ENCODE measurements around the gene APCDD1L.

The APCDD1L gene

DNA sequence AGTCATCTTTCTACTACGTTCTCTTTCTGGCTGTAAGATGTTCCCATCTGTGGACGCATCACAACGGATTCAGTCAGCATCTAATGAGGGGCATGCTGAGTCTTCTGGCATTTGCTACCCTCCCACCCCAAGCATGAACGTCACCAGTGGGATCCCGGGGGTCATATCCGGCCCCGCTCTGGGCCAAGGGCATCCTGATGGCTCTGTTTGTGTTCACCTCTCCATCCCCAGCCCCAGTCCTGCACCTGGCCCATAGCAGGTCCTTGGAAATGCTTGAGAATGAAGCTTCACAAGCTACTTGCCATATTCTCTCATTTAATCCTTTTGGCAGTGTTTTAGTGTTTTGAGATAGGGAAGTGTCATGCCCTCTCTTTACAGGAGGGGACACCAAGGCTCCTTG lies 14.9 kb downstream of the APCDD1L start:
- Histone ChIP-seq H3K9me2 (replicated peaks; ENCODE audit: insufficient read depth, low read length) (no peaks in the 10 kb centered on the region), H3K79me2 (ENCODE audit: insufficient read depth, low read length) (no peaks in the 10 kb centered on the region), H2AFZ (ENCODE audit: low read depth, low read length, severe bottlenecking) (no peak overlapping the region), H3K27ac (ENCODE audit: low read depth, low read length) (no peak overlapping the region), H3K36me3 (ENCODE audit: low read length) (no peaks in the 10 kb centered on the region), H4K20me1 (ENCODE audit: low read depth, low read length) (no peaks in the 10 kb centered on the region), H3K27me3 (ENCODE audit: low read length) (no peaks in the 10 kb centered on the region), H3F3A (ENCODE audit: insufficient read depth) (no peaks in the 10 kb centered on the region), H3K4me3 (ENCODE audit: insufficient read depth, low read length, poor library complexity, severe bottlenecking) (no peak overlapping the region), H3K9ac (ENCODE audit: low read length) (no peak overlapping the region), H3K9me3 (ENCODE audit: insufficient read depth, low read length) (peaks cover 12% of the 10 kb centered on the region), H3K4me2 (ENCODE audit: low read depth, low read length, poor library complexity, severe bottlenecking) (no peak overlapping the region)
- TF ChIP-seq, protein P1, sequence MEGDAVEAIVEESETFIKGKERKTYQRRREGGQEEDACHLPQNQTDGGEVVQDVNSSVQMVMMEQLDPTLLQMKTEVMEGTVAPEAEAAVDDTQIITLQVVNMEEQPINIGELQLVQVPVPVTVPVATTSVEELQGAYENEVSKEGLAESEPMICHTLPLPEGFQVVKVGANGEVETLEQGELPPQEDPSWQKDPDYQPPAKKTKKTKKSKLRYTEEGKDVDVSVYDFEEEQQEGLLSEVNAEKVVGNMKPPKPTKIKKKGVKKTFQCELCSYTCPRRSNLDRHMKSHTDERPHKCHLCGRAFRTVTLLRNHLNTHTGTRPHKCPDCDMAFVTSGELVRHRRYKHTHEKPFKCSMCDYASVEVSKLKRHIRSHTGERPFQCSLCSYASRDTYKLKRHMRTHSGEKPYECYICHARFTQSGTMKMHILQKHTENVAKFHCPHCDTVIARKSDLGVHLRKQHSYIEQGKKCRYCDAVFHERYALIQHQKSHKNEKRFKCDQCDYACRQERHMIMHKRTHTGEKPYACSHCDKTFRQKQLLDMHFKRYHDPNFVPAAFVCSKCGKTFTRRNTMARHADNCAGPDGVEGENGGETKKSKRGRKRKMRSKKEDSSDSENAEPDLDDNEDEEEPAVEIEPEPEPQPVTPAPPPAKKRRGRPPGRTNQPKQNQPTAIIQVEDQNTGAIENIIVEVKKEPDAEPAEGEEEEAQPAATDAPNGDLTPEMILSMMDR (IDR thresholded peaks at IDR 0.05; ENCODE audit: insufficient read depth, low read length, poor library complexity, severe bottlenecking): no peak
- no peak for TF ChIP-seq EZH2phosphoT487 (conservative IDR thresholded peaks at IDR 0.05; ENCODE audit: low read length)

DNA sequence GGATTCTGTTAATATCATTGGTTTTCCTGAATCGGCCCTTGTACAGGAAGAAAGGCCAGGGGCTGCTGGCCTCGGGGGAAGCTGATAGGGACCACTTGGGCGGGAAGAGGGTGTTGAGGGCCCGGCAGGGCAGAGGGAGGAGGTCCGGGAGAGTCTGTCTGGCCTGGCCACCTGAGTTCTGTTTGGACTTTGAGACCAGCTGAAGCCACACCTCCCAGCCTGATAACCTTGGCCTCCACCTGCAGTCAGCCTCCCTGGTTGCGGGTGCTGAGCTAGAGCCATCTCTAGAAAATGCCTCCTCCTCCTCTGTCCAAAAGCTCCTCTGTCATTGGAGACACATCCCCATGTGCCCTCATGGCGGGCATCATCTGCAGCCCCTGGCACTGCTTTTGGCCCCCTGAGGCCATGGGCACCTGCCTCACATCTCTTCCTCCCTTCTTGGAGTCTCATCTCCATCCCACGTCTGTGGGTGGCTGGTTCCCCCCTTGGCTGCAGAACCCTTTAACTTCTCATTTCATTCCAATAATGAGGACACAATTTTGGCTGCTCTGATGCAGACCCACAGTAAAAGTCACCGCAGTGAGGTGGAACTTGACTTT lies 16.6 kb downstream of the APCDD1L start:
- H3F3A ChIP-seq (ENCODE audit: insufficient read depth): no peaks in the 10 kb centered on the region
- H2AFZ ChIP-seq (ENCODE audit: low read depth, low read length, severe bottlenecking): no peak overlapping the region
- no peaks in the 10 kb centered on the region for H3K36me3 ChIP-seq (ENCODE audit: low read length)
- no peaks in the 10 kb centered on the region for H4K20me1 ChIP-seq (ENCODE audit: low read depth, low read length)
- H3K9ac ChIP-seq (ENCODE audit: low read length): no peak overlapping the region
- no peaks in the 10 kb centered on the region for H3K27me3 ChIP-seq (ENCODE audit: low read length)
- H3K9me2 ChIP-seq (replicated peaks; ENCODE audit: insufficient read depth, low read length): no peaks in the 10 kb centered on the region
- TF ChIP-seq EZH2phosphoT487 (conservative IDR thresholded peaks at IDR 0.05; ENCODE audit: low read length): no peak
- TF ChIP-seq, protein P1 (IDR thresholded peaks at IDR 0.05; ENCODE audit: insufficient read depth, low read length, poor library complexity, severe bottlenecking): no peak
- H3K9me3 ChIP-seq (ENCODE audit: insufficient read depth, low read length): peaks cover 4% of the 10 kb centered on the region; the same call in 1 of the 2 replicates
- no peaks in the 10 kb centered on the region for H3K79me2 ChIP-seq (ENCODE audit: insufficient read depth, low read length)
- H3K4me3 ChIP-seq (ENCODE audit: insufficient read depth, low read length, poor library complexity, severe bottlenecking): no peak overlapping the region
- no peak overlapping the region for H3K27ac ChIP-seq (ENCODE audit: low read depth, low read length)
- no peak overlapping the region for H3K4me2 ChIP-seq (ENCODE audit: low read depth, low read length, poor library complexity, severe bottlenecking)

DNA sequence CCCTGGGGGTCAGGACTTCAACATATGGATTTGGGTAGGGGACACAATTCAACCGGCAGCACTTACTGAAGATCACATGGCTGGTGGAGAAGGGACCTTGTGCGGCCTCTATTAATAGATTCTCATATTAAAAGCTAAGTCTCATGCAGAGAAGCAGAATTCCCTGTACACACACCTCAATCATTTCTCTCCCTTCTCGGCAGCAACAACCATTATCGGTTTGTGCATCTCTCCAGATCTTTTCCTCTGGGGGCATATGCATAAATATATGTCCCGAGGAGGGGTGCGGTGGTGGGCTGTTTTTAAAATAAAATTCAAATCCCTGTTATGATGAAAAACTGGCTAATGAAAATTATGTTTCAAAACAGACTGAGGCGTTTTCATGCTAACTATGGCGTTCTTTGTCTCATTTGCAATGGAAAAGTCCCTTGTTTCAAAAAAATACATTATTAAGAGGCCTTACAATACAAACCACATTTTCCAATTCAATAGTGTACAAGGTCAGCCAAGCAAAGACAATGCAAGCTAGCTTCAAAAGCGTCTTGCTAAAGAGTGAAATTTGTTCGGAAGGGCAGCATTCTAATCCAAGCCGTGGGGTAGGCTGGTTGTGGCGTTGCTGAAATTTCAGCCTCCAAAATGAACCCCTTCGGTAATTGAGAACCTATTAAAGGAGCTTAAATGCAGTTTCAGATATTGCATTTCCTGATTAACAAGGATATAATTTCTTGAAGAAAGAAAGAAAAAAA lies 17.3 kb downstream of the APCDD1L start:
- Histone ChIP-seq H3K27ac (ENCODE audit: low read depth, low read length) (no peak overlapping the region), H3K4me2 (ENCODE audit: low read depth, low read length, poor library complexity, severe bottlenecking) (no peak overlapping the region), H3K9ac (ENCODE audit: low read length) (no peak overlapping the region), H2AFZ (ENCODE audit: low read depth, low read length, severe bottlenecking) (no peak overlapping the region), H3K9me3 (ENCODE audit: insufficient read depth, low read length) (no peaks in the 10 kb centered on the region), H3K9me2 (replicated peaks; ENCODE audit: insufficient read depth, low read length) (no peaks in the 10 kb centered on the region), H3K36me3 (ENCODE audit: low read length) (no peaks in the 10 kb centered on the region), H3K27me3 (ENCODE audit: low read length) (no peaks in the 10 kb centered on the region), H3F3A (ENCODE audit: insufficient read depth) (no peaks in the 10 kb centered on the region), H3K79me2 (ENCODE audit: insufficient read depth, low read length) (no peaks in the 10 kb centered on the region), H4K20me1 (ENCODE audit: low read depth, low read length) (no peaks in the 10 kb centered on the region), H3K4me3 (ENCODE audit: insufficient read depth, low read length, poor library complexity, severe bottlenecking) (no peak overlapping the region)
- TF ChIP-seq, protein P1 (IDR thresholded peaks at IDR 0.05; ENCODE audit: insufficient read depth, low read length, poor library complexity, severe bottlenecking): no peak
- TF ChIP-seq EZH2phosphoT487 (conservative IDR thresholded peaks at IDR 0.05; ENCODE audit: low read length): no peak
